ENCODE data around the gene ADARB2. TPM values are rescaled to one million over a fixed set of nuclear protein-coding genes. Genes with fewer than 3 reads are reported as not detected.

ADARB2 gene
- total RNA-seq, 4 donors from 2014 or later = 2.3 to 3.7 (median 2.6) TPM

DNA sequence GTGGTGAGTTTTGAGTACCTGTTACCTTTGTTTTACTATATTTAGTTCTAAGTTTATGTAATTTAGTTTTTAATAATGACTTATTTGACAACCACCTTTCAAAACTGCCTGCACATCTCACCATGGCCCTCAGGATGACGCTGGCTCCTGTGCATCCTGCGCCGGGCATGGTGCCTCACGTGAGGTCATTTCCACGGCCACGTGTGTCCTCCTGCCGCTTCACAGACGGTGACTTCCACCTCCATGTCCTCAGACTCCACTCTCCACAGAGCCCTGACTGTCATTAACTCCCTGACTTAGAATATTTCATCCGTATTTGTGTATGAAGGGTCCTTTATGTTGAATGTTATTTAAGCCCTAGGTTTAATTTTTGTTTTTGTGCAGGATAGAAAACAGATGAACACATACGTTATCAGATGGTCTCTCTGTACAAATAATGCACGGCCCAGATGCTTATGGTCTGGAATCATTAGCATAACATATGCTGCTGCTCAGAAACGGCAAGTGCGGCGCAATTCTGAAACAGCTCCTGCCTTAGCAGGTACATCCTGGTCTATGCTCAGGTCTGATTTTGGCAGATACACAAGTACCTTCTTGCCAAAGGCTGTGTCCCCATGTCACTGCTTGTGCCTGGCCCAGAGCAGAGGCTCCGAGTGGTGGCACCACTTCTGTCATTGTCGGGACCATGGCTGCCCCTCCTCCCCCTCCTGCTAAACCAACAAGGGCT is 525.3 kb downstream of the ADARB2 start:
- WGBS = 79% methylated on average over 16 of the region's 16 CpGs

DNA sequence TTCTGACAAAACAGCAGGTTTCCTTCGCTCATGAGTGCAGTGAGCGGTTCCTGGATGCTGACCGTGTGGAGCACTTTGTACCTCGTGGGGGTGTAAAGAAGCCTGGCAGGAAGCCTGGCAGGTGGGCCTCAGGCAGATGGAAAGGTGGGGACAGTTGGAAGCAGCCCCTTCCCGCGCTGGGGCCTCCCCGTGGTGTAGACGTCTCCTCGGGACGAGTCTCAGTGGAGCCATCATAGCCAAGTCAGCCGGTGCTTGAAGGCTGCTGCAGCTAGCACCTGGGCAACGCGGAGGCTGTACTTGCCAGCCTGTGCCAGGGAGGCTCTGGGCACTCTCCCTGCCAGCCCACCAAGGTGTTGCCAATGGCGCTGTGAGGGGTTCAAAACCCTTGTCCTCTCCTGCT is 526.7 kb downstream of the ADARB2 start:
- H3K4me1 ChIP-seq = no peaks in the 10 kb centered on the region

More for the DNA sequence above, 525.3 kb downstream of the ADARB2 start:
- no peak for DNase-seq (ENCODE audit: extremely low spot score)
- peaks cover 0 to 27% (median 0%) of the 10 kb centered on the region in 4 donors for H3K27me3 ChIP-seq
- no peaks in the 10 kb centered on the region for H3K36me3 ChIP-seq
- intact Hi-C loops (cut with DNase I) = no loop called here
- TF ChIP-seq, protein P1, sequence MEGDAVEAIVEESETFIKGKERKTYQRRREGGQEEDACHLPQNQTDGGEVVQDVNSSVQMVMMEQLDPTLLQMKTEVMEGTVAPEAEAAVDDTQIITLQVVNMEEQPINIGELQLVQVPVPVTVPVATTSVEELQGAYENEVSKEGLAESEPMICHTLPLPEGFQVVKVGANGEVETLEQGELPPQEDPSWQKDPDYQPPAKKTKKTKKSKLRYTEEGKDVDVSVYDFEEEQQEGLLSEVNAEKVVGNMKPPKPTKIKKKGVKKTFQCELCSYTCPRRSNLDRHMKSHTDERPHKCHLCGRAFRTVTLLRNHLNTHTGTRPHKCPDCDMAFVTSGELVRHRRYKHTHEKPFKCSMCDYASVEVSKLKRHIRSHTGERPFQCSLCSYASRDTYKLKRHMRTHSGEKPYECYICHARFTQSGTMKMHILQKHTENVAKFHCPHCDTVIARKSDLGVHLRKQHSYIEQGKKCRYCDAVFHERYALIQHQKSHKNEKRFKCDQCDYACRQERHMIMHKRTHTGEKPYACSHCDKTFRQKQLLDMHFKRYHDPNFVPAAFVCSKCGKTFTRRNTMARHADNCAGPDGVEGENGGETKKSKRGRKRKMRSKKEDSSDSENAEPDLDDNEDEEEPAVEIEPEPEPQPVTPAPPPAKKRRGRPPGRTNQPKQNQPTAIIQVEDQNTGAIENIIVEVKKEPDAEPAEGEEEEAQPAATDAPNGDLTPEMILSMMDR (IDR thresholded peaks at IDR 0.05) = no peak
- TF ChIP-seq POLR2AphosphoS5 (IDR thresholded peaks at IDR 0.05) = no peak
- no peaks in the 10 kb centered on the region for H3K4me1 ChIP-seq
- H3K27ac ChIP-seq (replicated peaks in 1 of 4) = no peak overlapping the region
- no peak overlapping the region for H3K4me3 ChIP-seq
- no peaks in the 10 kb centered on the region for H3K9me3 ChIP-seq

DNA sequence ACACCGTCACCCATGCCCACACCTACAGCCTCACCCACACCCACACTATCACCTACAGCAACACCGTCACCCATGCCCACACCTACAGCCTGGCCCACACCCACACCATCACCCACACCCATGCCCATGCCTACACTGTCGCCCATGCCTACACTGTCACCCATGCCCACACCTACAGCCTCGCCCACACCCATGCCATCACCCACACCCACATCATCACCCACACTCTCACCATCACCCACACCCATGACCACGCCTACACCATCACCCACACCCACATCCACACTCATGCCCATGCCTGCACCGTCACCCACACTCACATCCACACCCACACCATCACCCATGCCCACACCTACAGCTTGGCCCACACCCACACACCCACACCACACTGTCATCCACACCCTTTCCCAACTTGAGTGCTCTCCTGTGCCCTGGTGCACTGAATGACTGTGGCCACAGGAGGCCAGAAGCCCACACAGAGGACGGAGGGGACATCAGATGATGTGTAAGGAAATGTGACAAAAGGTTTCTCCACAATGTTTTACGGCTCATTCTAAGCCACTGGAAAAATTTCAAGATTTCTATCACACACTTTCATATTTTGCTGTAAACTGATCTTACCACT is 527.9 kb downstream of the ADARB2 start:
- Histone ChIP-seq H3K27ac (replicated peaks in 1 of 4) (no peak overlapping the region), H3K9me3 (no peaks in the 10 kb centered on the region), H3K4me3 (no peak overlapping the region), H3K36me3 (no peaks in the 10 kb centered on the region), H3K4me1 (no peaks in the 10 kb centered on the region), H3K27me3 (peaks cover 0 to 27% (median 0%) of the 10 kb centered on the region in 4 donors)
- DNase-seq (ENCODE audit: extremely low spot score) = no peak
- 84% methylated on average over 8 of the region's 8 CpGs for WGBS
- intact Hi-C loops (cut with DNase I) = no loop called here
- no peak for TF ChIP-seq POLR2A (IDR thresholded peaks at IDR 0.05; ENCODE audit: low read depth)
- TF ChIP-seq EP300 (IDR thresholded peaks at IDR 0.05) = no peak
- TF ChIP-seq POLR2AphosphoS5 (IDR thresholded peaks at IDR 0.05) = no peak
- TF ChIP-seq, protein P1 (IDR thresholded peaks at IDR 0.05) = no peak

More for the DNA sequence above, 526.7 kb downstream of the ADARB2 start:
- H3K36me3 ChIP-seq = no peaks in the 10 kb centered on the region
- DNase-seq (ENCODE audit: extremely low spot score) = no peak
- no peak overlapping the region for H3K27ac ChIP-seq (replicated peaks in 1 of 4)
- H3K9me3 ChIP-seq = no peaks in the 10 kb centered on the region
- peaks cover 0 to 27% (median 0%) of the 10 kb centered on the region in 4 donors for H3K27me3 ChIP-seq
- H3K4me3 ChIP-seq = no peak overlapping the region
- 59% methylated on average over 11 of the region's 14 CpGs for WGBS
- TF ChIP-seq, protein P1 (IDR thresholded peaks at IDR 0.05) = no peak
- TF ChIP-seq POLR2A (IDR thresholded peaks at IDR 0.05; ENCODE audit: low read depth) (no peak), POLR2AphosphoS5 (IDR thresholded peaks at IDR 0.05) (no peak), EP300 (IDR thresholded peaks at IDR 0.05) (no peak)
- intact Hi-C loops (cut with DNase I) = no loop called here

DNA sequence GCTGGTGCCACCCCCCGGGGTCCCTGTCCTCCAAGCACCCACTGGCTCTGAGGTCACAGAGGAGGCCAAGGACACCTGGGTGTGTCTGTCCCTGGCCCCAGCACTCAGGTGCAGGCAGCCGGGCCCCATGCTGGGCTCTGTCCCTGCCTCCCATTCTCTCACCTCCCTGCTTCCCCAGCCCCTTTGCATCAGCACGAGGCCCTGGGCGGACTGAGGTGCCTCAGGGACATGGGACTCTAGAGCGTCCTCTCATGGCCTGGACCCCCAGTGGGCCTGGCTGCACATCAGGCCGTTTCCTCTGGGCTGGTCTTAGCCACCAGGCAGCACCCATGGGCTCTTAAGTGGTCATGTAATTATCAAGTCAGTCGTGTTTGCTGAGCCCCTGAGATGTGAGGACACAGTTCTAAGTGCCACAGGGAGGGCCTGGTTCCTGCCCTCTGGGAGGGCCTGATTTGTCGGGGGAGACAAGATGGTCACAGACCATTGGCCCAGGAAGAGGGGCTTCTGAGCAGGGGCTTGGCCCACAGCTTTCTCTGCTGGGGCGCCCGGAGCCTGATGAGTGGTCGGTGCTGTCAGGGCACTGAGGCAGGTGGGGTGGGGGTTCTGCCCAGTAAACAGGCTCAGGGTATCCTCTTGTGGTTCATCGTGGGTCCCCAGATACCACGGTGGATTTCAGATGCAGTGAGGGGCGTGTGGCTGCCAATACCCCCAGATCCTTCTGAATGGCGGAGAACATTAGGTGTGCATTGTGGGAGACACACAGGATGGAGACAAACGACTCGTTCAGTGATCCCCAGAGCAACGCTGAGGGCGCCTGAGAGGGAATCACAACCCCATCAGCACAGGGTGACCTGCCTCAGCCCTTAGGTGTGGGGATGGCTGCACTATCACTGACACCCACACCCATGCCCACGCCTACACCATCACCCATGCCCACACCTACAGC is 528.7 kb downstream of the ADARB2 start:
- Histone ChIP-seq H3K27ac (replicated peaks in 1 of 4) (no peak overlapping the region), H3K4me3 (no peak overlapping the region), H3K4me1 (no peaks in the 10 kb centered on the region), H3K36me3 (no peaks in the 10 kb centered on the region), H3K27me3 (peaks cover 0 to 20% (median 0%) of the 10 kb centered on the region in 4 donors), H3K9me3 (no peaks in the 10 kb centered on the region)
- DNase-seq (ENCODE audit: extremely low spot score) = no peak
- TF ChIP-seq POLR2A (IDR thresholded peaks at IDR 0.05; ENCODE audit: low read depth) = no peak
- TF ChIP-seq POLR2AphosphoS5 (IDR thresholded peaks at IDR 0.05) = no peak
- TF ChIP-seq, protein P1 (IDR thresholded peaks at IDR 0.05) = no peak
- TF ChIP-seq EP300 (IDR thresholded peaks at IDR 0.05) = no peak
- intact Hi-C loops (cut with DNase I) = no loop called here
- WGBS = 87% methylated on average over 18 of the region's 20 CpGs

Measured in esophagus muscularis mucosa (tissue), 4 donors.